SK-N-MC (cell line): ENCODE results near the gene DAPK1.

Source experiments
- EZH2 ChIP-seq: fragments of 200-600 bp; sonication (generic); IDR thresholded peaks from one replicate; pipeline ENCODE4 v1.6.1; 2017; ENCODE audit warnings: antibody characterized with exemption
- POLR2AphosphoS5 ChIP-seq: IDR thresholded peaks from 2 replicates; pipeline ENCODE4 v1.6.1; 2012; ENCODE audit warnings: mild to moderate bottlenecking, low read depth, low read length, borderline replicate concordance

DNA sequence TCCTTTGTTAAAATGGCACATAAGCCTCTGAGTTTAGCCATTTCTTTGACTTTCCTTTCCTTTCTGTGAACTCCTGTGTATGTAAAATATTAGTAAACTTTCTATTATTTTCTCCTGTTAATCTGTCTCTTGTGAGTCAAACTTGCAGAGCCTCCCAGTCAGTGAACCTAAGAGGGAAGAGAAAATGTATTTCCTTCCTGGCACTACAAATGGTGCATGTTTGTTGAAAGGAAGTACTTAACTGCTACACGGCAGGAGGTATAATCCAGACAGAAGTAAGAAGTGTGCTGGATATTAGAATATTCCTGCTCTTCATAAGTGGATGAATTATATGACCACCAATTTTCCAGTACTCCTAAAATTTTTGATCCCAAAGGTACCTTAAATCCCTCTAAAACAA lies 251.2 kb downstream of the DAPK1 start:
- TF ChIP-seq POLR2AphosphoS5 = no peak
- TF ChIP-seq EZH2 = no peak
